ENCODE data around the gene PDE8A.

- no peak for TF ChIP-seq CTCF (IDR thresholded peaks at IDR 0.05)
- no peak for TF ChIP-seq POLR2A (IDR thresholded peaks at IDR 0.05)
Measured at GRCh38 chr15:85063522-85064079, 81.9 kb downstream of the PDE8A start.

All from breast epithelium (tissue), 3 donors.